T-helper 22 cell (primary cell): ENCODE data around the gene ABCB10.

ENCODE experiments used
- DNase-seq: peaks from one replicate; pipeline ENCODE4 v3.0.0-alpha.2; 2020; ENCODE audit warnings: low read depth

ABCB10 gene

GRCh38 chr1:229474509-229474908, 84.0 kb downstream of the ABCB10 start:
- DNase-seq = no peak

GRCh38 chr1:229471175-229471574, 87.3 kb downstream of the ABCB10 start:
- no peak for DNase-seq

GRCh38 chr1:229470406-229471043, 88.0 kb downstream of the ABCB10 start:
- DNase-seq = no peak

GRCh38 chr1:229466887-229467286, 91.6 kb downstream of the ABCB10 start:
- no peak for DNase-seq
